Measurements from ENCODE around the gene TRIM37. TPM values are rescaled to one million over a fixed set of nuclear protein-coding genes. Genes with fewer than 3 reads are reported as not detected.

Gene TRIM37
- total and polyA plus RNA-seq, 2 of the 8 experiments (the other 6 are each of a cell fraction or from before 2014, with no cell fraction given): 38.2 to 57.0 TPM

- H3K4me3 ChIP-seq (ENCODE audit: extremely low read depth in 1 of 4, insufficient read depth in 2 of 4, low read depth in 3 of 4, low read length in 4 of 4): no peak overlapping the region
- FAIRE-seq: no peak
- H3K18ac ChIP-seq (ENCODE audit: extremely low read depth, low read length): no peak overlapping the region
- H2BK5ac ChIP-seq (ENCODE audit: low read depth, low read length): no peak overlapping the region
- H3K36me3 ChIP-seq (ENCODE audit: control insufficient read depth in 2 of 4, insufficient read depth in 4 of 4, low read length in 3 of 4): peaks cover 0 to 19% (median 9%) of the 10 kb centered on the region in 4 experiments; a peak in 6 of 8 replicates
- TF ChIP-seq RFX5 (IDR thresholded peaks at IDR 0.05; ENCODE audit: borderline replicate concordance, low read depth, low read length) (no peak), CBX5 (IDR thresholded peaks at IDR 0.05; ENCODE audit: low read depth, low read length) (no peak), PHF8 (conservative IDR thresholded peaks at IDR 0.05; ENCODE audit: low read depth, low read length) (no peak), CHD1 (IDR thresholded peaks at IDR 0.05; ENCODE audit: low read depth, low read length) (no peak), NANOG (IDR thresholded peaks at IDR 0.05; ENCODE audit: insufficient read depth, low read depth, low read length, poor library complexity, severe bottlenecking) (no peak), EGR1 (IDR thresholded peaks at IDR 0.05; ENCODE audit: borderline replicate concordance, low read depth, low read length) (no peak)
- WGBS, 2 experiments (ENCODE audit: extremely low coverage in 1 of 2, insufficient coverage in 1 of 2, insufficient read length in 1 of 2, insufficient replicate concordance in 2 of 2, low coverage in 1 of 2, low lambda C conversion rate in 2 of 2, missing lambda C conversion rate in 1 of 2): 91% methylated on average over 4 of the region's 4 CpGs; no CpG with 5 or more reads in 1 of the 2 experiments
- H3K27ac ChIP-seq (ENCODE audit: low read depth, low read length): no peak overlapping the region
- H3K4me1 ChIP-seq (replicated peaks in 1 of 4; ENCODE audit: control insufficient read depth in 3 of 4, insufficient read depth in 4 of 4, low read length in 3 of 4): no peaks in the 10 kb centered on the region; a peak in 1 of 7 replicates
- no peak overlapping the region for H2BK20ac ChIP-seq (ENCODE audit: low read length)
- CTCF ChIA-PET (ENCODE audit: partially characterized antibody): interaction anchor here (1.5 kb wide), 1 partner anchor 419 kb away, joined by 4 read pairs; no protein-coding TSS in a partner anchor
- no peak overlapping the region for H2BK15ac ChIP-seq (ENCODE audit: low read length)
- H4K8ac ChIP-seq (ENCODE audit: extremely low read depth, insufficient read depth, low read length): no peak overlapping the region
- no peak overlapping the region for H2AK5ac ChIP-seq (ENCODE audit: low read depth, low read length)
- no peak overlapping the region for H4K91ac ChIP-seq (replicated peaks; ENCODE audit: insufficient read length, low read length)
- H2AFZ ChIP-seq (ENCODE audit: low read length): no peak overlapping the region
- no peaks in the 10 kb centered on the region for H4K20me1 ChIP-seq (replicated peaks in 1 of 2; ENCODE audit: control insufficient read depth in 1 of 2, insufficient read depth in 2 of 2, low read length in 2 of 2)
- no peaks in the 10 kb centered on the region for H3K27me3 ChIP-seq (replicated peaks in 1 of 4; ENCODE audit: control insufficient read depth in 3 of 4, extremely low read depth in 1 of 4, insufficient read depth in 3 of 4, low read length in 3 of 4)
- no peaks in the 10 kb centered on the region for H3K79me2 ChIP-seq (ENCODE audit: control insufficient read depth in 1 of 2, insufficient read depth in 2 of 2, low read length in 2 of 2)
- H4K5ac ChIP-seq (ENCODE audit: insufficient read length, low read depth, low read length): no peak overlapping the region
- H3K56ac ChIP-seq (replicated peaks; ENCODE audit: insufficient read length, low read depth, low read length): no peak overlapping the region
- H3K23ac ChIP-seq (ENCODE audit: insufficient read length): no peak overlapping the region
- H2BK12ac ChIP-seq (ENCODE audit: low read depth, low read length): no peak overlapping the region
- no peaks in the 10 kb centered on the region for H3K9me3 ChIP-seq (ENCODE audit: insufficient read depth in 2 of 2, low read depth in 1 of 2, low read length in 1 of 2)
- POLR2A ChIA-PET (ENCODE audit: partially characterized antibody): interaction anchor here (0.8 kb wide), 1 partner anchor 365 kb away, joined by 3 read pairs; no protein-coding TSS in a partner anchor
- H3K9ac ChIP-seq (replicated peaks in 1 of 4; ENCODE audit: extremely low read depth in 1 of 4, low read depth in 3 of 4, low read length in 3 of 4): no peak overlapping the region
- no peak overlapping the region for H3K4ac ChIP-seq (replicated peaks; ENCODE audit: insufficient read length, low read depth, low read length)
- no peak for DNase-seq (ENCODE audit: low read depth in 1 of 2, low spot score in 2 of 2)
- H3K14ac ChIP-seq (ENCODE audit: insufficient read length): no peak overlapping the region
- H3K4me2 ChIP-seq (ENCODE audit: insufficient read depth in 1 of 2, low read depth in 2 of 2, low read length in 2 of 2): no peak overlapping the region
- H3K79me1 ChIP-seq (ENCODE audit: low read depth, low read length): no peaks in the 10 kb centered on the region
- H2BK120ac ChIP-seq (replicated peaks; ENCODE audit: low read depth, low read length): no peak overlapping the region
- no peaks in the 10 kb centered on the region for H3K23me2 ChIP-seq (ENCODE audit: low read depth, low read length)
These were observed 109.7 kb downstream of the TRIM37 start for GRCh38 chr17:58996968-58997367.

Data from H1 (cell line).